ENCODE results near the gene CMC1.

The CMC1 gene

GRCh38 chr3:28308196-28308595, 66.8 kb downstream of the CMC1 start:
- Histone ChIP-seq H3K4me2 (ENCODE audit: low read length) (no peak overlapping the region), H3K79me2 (ENCODE audit: insufficient read depth, low read length) (no peaks in the 10 kb centered on the region), H3K36me3 (ENCODE audit: insufficient read depth, low read length) (no peaks in the 10 kb centered on the region)

GRCh38 chr3:28315711-28316110, 74.3 kb downstream of the CMC1 start:
- Histone ChIP-seq H3K27ac (ENCODE audit: low read depth, low read length, poor library complexity, severe bottlenecking) (no peak overlapping the region), H4K20me1 (ENCODE audit: insufficient read depth, low read length) (no peaks in the 10 kb centered on the region), H3K4me1 (ENCODE audit: insufficient read depth, low read length, severe bottlenecking) (no peaks in the 10 kb centered on the region), H3K79me2 (ENCODE audit: insufficient read depth, low read length) (no peaks in the 10 kb centered on the region), H2AFZ (ENCODE audit: low read length) (no peak overlapping the region), H3K9me3 (ENCODE audit: low read length) (no peaks in the 10 kb centered on the region), H3K4me3 (ENCODE audit: low read depth, low read length, poor library complexity, severe bottlenecking) (no peak overlapping the region), H3K9ac (ENCODE audit: low read length) (no peak overlapping the region), H3K9me2 (ENCODE audit: low read depth, low read length) (no peaks in the 10 kb centered on the region), H3K27me3 (ENCODE audit: insufficient read depth, low read length) (no peaks in the 10 kb centered on the region), H3K4me2 (ENCODE audit: low read length) (no peak overlapping the region), H3F3A (ENCODE audit: insufficient read depth, low read length) (no peaks in the 10 kb centered on the region), H3K36me3 (ENCODE audit: insufficient read depth, low read length) (peaks cover 9% of the 10 kb centered on the region; the same call in 1 of the 2 replicates)
- TF ChIP-seq EZH2 (IDR thresholded peaks at IDR 0.05; ENCODE audit: borderline replicate concordance, low read length) (no peak), CTCF (IDR thresholded peaks at IDR 0.05; ENCODE audit: low read length) (no peak)

More at GRCh38 chr3:28308196-28308595, 66.8 kb downstream of the CMC1 start:
- Histone ChIP-seq H4K20me1 (ENCODE audit: insufficient read depth, low read length) (no peaks in the 10 kb centered on the region), H3K9me2 (ENCODE audit: low read depth, low read length) (no peaks in the 10 kb centered on the region), H3K27me3 (ENCODE audit: insufficient read depth, low read length) (no peaks in the 10 kb centered on the region), H3K9me3 (ENCODE audit: low read length) (no peaks in the 10 kb centered on the region), H3K27ac (ENCODE audit: low read depth, low read length, poor library complexity, severe bottlenecking) (no peak overlapping the region), H3K4me3 (ENCODE audit: low read depth, low read length, poor library complexity, severe bottlenecking) (no peak overlapping the region), H3K9ac (ENCODE audit: low read length) (no peak overlapping the region), H2AFZ (ENCODE audit: low read length) (no peak overlapping the region), H3F3A (ENCODE audit: insufficient read depth, low read length) (no peaks in the 10 kb centered on the region), H3K4me1 (ENCODE audit: insufficient read depth, low read length, severe bottlenecking) (no peaks in the 10 kb centered on the region)
- TF ChIP-seq EZH2 (IDR thresholded peaks at IDR 0.05; ENCODE audit: borderline replicate concordance, low read length), result no peak
- TF ChIP-seq CTCF (IDR thresholded peaks at IDR 0.05; ENCODE audit: low read length), result no peak

GRCh38 chr3:28316226-28316625, 74.8 kb downstream of the CMC1 start:
- H3K9me3 ChIP-seq (ENCODE audit: low read length), result no peaks in the 10 kb centered on the region
- H3K27ac ChIP-seq (ENCODE audit: low read depth, low read length, poor library complexity, severe bottlenecking), result no peak overlapping the region
- no peak overlapping the region for H3K9ac ChIP-seq (ENCODE audit: low read length)
- no peak overlapping the region for H3K4me3 ChIP-seq (ENCODE audit: low read depth, low read length, poor library complexity, severe bottlenecking)
- no peaks in the 10 kb centered on the region for H3K79me2 ChIP-seq (ENCODE audit: insufficient read depth, low read length)
- no peak overlapping the region for H2AFZ ChIP-seq (ENCODE audit: low read length)
- no peaks in the 10 kb centered on the region for H3F3A ChIP-seq (ENCODE audit: insufficient read depth, low read length)
- no peaks in the 10 kb centered on the region for H3K27me3 ChIP-seq (ENCODE audit: insufficient read depth, low read length)
- H3K36me3 ChIP-seq (ENCODE audit: insufficient read depth, low read length), result peaks cover 9% of the 10 kb centered on the region; the same call in 1 of the 2 replicates
- H3K9me2 ChIP-seq (ENCODE audit: low read depth, low read length), result no peaks in the 10 kb centered on the region
- no peaks in the 10 kb centered on the region for H3K4me1 ChIP-seq (ENCODE audit: insufficient read depth, low read length, severe bottlenecking)
- TF ChIP-seq EZH2 (IDR thresholded peaks at IDR 0.05; ENCODE audit: borderline replicate concordance, low read length) (no peak), CTCF (IDR thresholded peaks at IDR 0.05; ENCODE audit: low read length) (no peak)
- H4K20me1 ChIP-seq (ENCODE audit: insufficient read depth, low read length), result no peaks in the 10 kb centered on the region
- no peak overlapping the region for H3K4me2 ChIP-seq (ENCODE audit: low read length)
